ENCODE results near the gene ZBTB8A.

GRCh38 chr1:32518976-32519375, 20.3 kb upstream of the ZBTB8A start:
- TF ChIP-seq, protein P1, sequence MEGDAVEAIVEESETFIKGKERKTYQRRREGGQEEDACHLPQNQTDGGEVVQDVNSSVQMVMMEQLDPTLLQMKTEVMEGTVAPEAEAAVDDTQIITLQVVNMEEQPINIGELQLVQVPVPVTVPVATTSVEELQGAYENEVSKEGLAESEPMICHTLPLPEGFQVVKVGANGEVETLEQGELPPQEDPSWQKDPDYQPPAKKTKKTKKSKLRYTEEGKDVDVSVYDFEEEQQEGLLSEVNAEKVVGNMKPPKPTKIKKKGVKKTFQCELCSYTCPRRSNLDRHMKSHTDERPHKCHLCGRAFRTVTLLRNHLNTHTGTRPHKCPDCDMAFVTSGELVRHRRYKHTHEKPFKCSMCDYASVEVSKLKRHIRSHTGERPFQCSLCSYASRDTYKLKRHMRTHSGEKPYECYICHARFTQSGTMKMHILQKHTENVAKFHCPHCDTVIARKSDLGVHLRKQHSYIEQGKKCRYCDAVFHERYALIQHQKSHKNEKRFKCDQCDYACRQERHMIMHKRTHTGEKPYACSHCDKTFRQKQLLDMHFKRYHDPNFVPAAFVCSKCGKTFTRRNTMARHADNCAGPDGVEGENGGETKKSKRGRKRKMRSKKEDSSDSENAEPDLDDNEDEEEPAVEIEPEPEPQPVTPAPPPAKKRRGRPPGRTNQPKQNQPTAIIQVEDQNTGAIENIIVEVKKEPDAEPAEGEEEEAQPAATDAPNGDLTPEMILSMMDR (IDR thresholded peaks at IDR 0.05 in 8 of 11, conservative IDR thresholded peaks at IDR 0.05 in 3 of 11) = no peak
- TF ChIP-seq POLR2A (IDR thresholded peaks at IDR 0.05) (no peak), POLR2AphosphoS5 (IDR thresholded peaks at IDR 0.05) (no peak)
